Measurements from ENCODE around the gene TRIM2.

TRIM2 gene

DNA sequence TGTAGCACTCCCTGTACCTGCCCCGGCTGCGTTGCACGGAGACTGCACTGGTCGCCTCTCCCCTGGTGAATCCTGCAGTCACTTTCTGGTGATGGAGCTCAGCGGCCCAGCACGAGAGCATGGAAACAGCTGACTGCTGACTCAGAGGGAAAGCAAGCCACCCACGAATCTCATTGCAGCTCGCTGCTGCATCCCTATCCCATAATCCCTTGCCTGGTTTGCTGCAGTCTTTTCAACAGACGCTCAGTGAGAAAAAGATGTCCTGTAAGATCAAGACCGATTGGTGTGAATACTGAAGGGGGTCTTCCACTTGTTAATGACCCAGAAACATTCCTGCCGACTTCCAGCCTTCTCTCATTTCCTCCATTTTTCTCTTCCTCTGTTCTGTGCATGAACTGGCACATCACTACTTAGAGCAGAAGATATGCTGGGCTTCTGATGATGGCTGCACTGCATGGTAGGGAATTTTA is 52.9 kb downstream of the TRIM2 start:
- no peak for DNase-seq

DNA sequence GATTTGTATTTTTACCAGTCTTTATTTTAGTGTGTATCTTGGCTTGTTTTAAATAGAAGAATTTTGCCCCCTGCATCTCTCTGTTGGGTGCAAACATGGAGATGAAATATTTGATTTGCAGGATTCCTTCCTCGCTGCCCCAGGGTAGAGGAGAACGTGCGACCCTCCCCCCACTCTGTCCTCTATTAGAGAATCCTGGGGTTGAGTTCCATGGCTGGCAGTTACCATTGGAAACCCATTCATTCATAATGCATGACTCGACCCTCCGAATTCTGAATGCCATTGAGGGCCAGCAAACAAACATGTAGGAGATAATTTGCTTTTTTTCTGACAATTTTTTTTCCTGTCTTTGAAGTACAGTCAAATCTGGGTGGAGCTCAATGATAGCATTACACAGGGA is 53.7 kb downstream of the TRIM2 start:
- no peak for DNase-seq

DNA sequence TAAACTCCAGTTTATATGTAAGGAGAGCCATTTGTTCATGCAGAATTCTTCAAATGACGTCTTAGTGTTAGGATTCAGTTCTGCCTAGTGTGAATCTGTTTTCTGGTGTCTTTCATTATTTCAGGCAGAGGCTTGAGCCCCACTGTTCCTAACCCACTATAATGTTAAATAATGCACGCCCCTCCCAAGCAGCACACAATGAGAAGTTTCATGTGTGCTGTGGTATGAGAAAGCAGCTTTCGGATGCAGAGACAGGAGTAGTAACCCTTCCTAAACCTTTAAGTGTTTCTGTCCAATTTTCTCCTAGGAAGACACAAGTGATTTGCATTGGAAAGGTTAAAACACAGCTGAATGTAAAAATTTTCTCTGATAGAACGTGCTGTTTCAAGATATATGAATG is 54.5 kb downstream of the TRIM2 start:
- DNase-seq, result no peak

DNA sequence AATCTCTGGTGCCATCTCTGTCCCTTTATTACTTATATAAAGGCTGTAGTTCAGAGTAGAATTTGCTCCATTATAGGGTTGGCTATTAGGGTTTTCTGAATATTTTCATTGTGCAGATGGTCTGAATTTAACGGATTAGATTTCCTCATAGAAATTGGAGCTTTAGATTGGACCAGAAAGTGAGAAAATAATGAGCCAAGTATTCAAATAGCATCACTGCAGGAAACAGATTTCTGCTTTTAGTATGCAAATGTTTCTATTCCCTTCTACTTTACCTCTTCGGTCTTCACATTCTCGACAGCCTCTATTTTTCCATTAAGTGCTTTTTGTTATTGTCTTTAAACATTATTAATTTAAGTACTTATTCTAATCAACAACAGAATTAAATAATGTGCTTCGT is 55.4 kb downstream of the TRIM2 start:
- DNase-seq, result no peak

DNA sequence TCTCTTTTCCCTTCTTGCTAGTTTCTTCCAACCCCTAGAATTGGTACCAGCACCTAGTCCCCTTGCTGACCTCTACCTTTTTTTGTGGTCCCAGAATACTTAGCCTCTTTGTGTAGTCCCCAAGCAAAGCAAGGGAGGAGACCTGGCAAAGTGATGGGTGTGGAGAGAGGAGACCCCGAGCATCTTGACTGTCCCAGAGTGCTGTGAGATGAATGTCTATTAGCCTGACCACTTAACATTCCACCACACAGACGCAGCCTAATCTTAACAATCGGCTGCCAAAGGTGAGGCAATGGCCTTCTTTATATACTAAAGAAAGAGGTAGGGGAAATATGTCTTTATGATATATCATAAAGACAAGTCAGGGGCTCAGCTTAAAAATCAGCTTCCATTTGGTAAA is 55.9 kb downstream of the TRIM2 start:
- DNase-seq, result no peak

DNA sequence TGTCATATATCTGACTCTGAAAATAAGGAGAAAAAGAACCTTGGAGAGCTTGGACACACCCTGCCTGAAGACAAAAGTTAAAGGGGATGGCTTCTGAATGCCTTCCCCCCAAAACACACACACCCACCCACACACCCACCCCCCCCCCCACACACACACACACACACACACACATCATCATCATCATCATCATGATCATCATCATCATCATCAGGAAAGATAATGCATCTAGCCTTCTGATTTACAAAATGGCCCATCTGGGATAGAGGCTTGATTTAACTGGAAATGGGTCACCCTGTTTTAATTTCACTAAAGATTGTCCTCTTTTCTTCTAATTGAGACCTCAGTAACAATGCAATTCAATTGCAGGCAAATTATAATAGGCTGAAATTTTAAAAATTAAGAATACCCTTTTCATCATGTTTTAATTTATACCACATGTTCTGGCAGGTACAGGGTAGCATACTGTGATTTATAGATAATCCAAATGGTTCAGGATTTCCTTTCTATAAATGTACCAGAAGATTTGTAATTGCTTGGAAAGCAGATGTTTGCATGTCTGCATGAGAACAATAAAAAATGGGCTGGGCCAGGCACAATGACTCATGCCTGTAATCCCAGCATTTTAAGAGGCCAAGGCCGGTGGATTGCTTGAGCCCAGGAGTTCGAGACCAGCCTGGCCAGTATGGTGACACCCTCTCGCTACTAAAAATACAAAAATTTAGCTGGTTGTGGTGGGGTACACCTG is 56.5 kb downstream of the TRIM2 start:
- no peak for DNase-seq

DNA sequence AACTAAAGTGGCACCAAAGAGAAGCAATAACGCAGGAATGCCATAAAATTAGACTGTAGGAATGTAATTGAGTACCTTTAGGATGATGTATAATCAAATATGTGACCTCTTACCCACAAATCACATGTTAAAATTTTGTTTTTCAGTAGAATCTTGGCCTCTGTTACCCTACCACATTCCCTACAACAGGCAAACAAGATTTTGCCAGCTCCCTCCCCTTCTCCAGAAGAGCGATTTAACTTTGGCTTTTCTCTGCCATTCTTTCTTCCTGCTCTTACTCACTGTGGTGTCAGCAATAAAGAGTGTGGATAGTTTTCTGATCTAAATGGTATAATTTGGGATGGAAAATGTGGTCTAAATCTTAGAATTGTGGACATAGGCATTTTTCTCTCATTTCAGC is 57.2 kb downstream of the TRIM2 start:
- DNase-seq, result no peak

DNA sequence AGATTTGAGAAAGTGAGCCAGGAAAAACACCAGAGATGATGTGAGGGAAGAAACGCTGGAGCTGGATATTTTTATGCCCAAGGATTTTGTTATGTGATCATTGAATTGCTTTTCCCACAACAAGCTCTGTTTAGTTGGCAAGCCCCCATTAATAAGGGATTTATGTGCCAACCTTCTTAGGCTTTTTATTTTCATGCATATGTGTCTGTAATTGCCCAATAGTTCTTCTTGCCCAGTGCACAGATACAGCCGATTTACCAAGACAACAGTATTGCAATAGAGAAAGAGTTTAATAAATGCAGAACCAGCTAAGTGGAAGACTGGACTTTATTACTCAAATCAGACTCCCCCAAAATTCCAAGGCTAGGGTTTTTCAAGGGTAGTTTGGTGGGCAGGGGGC is 57.7 kb downstream of the TRIM2 start:
- no peak for DNase-seq

DNA sequence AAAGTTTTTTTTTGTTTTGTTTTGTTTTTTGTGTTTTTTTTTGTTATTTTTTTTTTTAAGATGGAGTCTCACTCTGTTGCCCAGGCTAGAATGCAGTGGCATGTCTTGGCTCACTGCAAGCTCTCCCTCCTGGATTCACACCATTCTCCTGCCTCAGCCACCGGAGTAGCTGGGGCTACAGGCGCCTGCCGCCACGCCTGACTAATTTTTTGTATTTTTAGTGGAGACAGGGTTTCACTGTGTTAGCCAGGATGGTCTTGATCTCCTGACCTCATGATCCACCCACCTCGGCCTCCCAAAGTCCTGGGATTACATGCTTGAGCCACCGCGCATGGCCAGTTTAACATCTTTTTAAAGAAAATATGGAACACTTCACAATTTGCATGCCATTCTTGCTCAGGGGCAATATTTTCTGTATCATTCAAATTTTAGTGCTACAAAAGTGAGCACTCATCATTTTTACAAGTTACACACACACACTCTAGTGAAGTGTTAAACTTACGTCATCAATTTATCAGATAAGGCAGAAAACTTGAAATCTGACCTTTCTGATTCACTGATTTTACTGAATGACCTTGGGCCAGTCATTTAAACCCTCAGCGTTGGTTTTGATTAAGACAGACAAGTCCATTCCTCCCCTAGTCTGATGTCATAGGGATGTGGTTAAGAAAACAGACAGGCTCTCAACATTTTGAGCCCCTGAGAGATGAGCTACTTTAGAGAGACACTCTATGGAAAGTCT is 61.2 kb downstream of the TRIM2 start:
- DNase-seq, result no peak

DNA sequence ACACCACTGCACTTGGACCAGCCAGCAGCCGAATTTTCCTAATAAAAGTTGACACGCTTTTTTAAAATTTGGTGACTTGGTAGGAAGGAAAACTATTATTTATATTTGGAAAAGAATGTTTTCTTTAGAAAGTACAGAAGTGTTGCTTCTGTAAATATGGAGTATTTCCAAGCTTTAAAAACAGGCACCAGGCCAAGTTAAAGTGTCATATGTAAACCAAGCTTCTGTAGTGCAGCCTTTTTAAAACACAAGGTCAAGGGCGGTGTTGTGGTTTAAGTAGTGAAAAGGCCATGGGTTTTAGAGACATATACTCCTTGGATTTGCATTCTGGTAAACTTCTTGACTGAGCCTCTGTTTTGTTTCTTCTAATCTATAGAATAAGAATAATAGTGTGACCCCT is 62.7 kb downstream of the TRIM2 start:
- DNase-seq, result no peak

DNA sequence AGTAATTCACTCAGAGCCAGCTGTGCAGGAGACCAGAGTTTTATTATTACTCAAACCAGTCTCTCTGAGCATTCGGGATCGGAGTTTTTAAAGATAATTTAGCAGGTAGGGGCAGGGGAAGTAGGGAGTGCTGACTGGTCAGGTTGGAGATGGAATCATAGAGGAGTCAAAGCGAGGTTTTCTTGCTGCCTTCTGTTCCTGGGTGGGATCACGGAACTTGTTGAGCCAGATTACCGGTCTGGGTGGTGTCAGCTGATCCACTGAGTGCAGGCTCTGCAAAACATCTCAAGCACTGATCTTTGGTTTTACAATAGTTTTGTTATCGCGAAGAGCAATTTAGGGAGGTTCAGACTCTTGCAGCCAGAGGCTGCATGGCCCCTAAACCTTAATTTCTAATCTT is 63.6 kb downstream of the TRIM2 start:
- DNase-seq, result no peak

DNA sequence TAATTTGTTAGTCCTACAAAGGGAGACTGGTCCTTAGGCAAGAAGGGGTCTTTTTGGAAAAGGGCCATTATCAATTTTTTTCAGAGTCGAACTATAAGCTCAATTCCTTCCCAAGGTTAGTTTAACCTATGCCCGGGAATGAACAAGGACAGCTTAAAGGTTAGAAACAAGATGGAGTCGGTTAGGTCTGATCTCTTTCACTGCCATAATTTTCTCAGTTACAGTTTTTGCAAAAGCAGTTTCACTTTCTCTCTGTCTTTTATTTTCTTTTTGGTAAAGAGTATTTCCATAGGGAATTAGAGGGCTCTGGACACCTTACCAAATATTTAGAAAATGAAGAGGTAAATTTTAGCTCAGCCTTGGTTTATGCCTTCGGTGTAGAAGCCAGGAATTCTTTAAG is 64.1 kb downstream of the TRIM2 start:
- no peak for DNase-seq

DNA sequence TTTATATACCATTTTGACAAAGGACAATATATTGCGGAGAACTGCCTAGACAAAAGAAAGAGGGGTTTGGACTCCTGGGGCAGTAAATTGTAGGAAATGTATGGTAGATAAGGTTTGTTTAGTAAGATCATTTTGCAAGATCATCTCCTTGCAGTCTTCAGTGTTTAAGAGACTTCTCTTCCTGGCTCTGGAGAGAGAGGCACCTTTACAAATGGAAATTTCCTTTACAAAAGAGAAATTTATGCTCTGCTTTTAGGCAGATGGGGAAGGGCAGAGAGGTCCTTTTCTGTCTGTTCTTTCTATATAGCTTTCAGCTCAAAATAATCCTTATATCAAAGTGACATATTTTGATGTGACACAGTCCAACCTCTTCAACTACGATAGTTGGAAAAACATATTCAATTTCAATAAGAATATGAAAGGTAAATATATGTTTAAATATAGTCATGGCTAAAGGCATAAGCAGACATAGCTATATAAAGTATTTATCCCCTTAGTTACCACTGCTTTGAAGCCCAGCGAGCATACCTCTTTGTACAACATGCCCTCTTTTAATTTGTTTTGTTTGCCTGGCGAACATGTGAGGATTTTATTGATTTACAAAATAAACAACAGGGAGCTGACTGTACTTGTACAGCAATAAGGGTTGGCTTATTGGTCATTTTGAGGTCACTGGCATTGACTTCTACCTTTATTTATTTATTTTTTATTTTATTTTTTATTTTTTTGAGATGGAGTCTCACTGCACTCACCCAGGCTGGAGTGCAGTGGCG is 65.2 kb downstream of the TRIM2 start:
- DNase-seq, result no peak

DNA sequence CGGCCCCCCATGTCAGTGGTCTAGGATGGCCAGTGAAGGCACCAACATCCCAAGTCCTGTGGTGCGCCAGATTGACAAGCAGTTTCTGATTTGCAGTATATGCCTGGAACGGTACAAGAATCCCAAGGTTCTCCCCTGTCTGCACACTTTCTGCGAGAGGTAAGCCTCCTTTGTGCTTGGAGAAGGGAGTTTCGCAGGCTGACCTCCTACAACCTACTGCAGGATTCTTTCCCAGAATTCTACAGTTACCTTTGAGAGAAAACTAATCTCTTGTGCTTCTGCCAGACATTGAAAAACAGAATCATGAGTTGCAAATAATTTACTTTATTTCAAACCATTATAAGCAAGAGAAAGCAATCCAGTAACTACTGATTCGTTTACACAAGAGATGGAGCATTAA is 66.1 kb downstream of the TRIM2 start:
- no peak for DNase-seq

DNA sequence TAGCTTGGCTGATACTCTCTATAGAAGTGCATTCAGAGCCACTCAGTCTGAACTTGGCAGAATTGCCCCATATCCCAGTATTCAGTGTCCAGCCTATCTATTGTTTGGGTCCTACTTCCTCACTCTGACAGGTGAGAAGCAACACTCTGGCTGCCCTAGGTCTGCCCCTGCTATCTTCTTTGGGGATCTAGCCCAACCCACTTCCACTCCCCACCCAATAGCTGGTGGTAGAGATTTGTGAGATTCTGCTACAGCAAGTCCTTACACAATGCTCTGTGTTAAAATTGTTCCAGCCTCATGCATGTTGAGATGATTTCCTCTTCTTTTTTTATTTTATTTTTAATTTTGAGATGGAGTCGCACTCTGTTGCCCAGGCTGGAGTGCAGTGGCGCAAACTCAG is 67.6 kb downstream of the TRIM2 start:
- DNase-seq, result no peak

DNA sequence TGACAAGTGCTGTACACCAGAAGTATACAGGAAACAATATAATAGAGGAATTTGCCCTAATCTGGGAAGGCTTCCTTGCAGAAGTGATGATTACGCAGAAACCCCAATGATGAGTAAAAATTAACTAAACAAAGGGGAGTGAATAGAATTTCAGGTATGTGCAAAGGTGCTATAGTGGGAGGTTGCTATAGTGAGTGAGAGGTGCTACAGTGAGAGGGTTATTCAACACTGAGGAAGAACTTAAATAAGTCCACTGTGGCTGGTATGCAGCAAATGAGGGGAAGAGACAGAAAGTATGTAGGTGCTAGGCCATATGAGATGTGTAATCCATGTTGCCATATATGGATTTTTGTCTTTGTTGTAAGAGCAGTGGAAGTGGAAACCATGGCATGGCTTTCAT is 69.5 kb downstream of the TRIM2 start:
- DNase-seq, result no peak

DNA sequence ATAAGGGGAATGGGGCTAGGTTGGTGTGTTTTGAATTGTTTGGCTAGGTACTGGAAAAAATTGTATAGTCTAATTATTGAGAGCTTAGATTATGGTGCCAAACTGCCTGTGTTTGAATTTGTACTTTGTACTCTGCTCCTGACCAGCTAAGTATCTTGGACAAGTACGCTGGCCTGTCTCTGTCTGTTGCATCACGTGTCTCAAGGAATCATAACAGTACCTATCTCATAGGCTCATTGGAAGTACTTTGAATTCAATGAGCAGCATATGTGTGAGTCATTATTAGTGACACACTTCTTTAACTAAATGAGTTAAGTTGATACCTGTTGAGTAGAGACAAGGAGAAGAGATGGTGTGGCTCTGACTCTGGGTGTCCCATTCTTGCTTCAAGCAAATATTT is 70.7 kb downstream of the TRIM2 start:
- DNase-seq, result no peak

DNA sequence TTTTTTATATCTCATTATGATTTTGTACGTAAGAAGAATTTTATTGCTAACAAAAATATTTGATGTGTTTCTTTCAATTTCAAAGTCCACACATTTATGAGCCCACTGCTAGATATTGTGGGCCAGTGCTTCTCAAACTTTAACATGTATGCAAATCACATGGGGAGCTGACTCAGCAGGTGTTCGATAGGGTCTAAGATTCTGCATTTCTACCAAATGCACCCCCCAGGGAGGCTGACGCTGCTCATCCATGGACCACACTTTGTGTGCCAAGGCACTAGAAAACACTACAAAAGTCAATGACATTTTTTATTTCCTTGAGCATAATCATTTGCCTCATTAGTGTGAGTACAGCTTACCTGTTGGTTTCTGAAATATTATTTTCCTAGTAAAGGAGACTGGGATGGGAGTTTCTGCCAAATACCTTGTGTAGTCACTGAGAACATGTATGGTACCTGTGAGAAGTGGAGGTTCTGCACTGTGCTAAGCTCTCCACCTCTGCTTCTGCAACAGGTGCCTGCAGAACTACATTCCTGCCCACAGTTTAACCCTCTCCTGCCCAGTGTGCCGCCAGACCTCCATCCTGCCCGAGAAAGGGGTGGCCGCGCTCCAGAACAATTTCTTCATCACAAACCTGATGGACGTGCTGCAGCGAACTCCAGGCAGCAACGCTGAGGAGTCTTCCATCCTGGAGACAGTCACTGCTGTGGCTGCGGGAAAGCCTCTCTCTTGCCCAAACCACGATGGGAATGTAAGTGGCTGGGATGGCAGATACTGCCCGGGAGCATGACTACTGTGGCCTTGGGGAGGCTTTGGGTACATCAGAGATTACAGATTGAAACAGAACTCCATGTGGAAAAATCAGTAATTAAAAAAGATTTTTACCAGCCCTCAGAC is 71.4 kb downstream of the TRIM2 start:
- no peak for DNase-seq

DNA sequence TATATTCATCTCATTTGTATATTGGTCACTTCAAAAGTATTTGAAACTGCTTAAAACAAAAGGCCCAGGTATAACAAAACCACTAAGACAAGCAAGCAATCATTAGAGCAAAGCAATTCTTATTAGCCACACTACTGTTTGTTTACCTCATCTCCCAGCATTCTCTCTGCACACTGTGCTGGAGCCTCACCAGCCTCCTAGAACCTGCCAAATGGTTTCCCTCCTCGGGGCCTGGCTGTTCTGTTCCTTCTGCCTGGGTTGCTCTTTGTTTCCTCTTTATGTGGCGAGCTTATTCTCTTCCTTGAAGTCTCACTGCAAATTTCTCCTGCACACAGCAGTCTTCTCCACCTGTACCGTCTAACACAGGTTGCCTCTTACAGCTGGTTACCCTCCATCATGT is 72.7 kb downstream of the TRIM2 start:
- DNase-seq, result no peak

DNA sequence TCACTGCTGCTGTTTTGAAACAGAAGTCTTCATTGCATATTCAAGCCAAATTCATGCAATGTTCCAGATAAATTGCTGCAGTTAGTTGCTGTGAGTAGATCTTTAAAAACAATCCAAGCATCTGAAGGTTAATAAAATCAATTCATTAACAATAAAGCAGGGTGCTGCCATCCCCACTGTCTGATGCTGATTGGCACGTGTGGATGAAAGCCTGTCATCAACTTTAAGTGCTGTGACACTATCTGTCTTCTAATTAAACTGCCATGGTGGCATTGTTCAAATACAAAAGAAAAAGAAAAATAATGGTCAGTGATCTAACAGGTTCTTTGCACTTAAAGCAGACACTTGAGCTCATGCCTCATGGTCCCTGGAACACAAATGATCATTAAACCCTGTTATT is 77.2 kb downstream of the TRIM2 start:
- DNase-seq, result no peak

DNA sequence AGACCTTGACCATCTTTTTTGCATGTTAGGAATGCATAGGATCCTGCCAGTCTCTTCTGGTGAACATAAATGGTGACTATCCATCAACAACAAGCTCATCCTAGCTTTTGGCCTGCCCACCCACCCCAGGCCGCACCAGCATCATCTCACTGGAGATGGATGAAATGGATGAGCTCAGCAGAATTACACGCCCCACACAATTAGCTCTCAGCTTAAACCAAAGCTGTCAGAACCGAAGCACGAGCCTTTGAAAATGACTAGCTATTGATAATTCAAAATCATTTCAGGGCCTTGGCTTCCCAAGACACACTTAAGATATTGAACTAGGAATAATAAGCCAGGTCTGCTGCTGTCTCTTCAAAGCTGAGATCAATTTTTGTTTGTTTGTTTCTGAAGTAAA is 77.8 kb downstream of the TRIM2 start:
- no peak for DNase-seq

DNA sequence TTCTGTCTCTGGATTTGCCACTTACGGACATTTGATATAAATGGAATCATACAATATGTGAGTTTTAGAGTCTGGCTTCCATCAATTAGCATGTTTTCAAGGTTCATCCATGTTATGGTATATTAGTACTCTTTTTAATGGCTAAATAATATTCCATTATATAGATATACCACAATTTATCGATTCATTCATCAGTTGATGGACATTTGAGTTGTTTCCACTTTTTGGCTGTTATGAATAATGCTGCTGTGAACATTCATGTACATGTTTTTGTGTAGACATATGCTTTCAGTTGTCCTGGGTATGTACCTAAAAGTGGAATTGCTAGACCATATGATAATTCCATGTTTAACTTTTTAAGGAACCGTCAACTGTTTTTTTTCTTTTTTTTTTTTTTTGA is 79.0 kb downstream of the TRIM2 start:
- DNase-seq, result no peak

DNA sequence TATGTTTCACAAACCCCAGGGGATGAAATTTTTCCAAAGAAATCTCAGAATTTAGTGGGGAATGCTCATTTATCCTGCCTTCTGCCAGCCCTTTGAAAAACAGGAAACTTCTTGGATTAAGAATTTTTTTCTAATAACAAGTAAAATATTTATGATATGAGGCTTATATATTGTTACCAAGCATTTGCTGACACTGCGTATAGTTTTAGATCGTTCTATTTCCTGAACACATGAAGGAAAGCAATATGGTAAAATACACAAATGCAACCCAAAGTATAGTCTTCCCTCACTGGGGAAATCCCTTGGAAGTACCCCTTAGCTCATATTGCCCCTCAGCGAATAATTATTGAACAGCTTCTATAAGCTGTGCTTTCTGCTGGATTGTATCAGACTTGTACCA is 85.9 kb downstream of the TRIM2 start:
- DNase-seq, result no peak
